Liver (tissue), 9 donors: ENCODE results near the gene DOCK8. TPM values are rescaled to one million over a fixed set of nuclear protein-coding genes. Genes with fewer than 3 reads are reported as not detected.

ENCODE experiments used
- DNase-seq: peaks from one replicate; pipeline ENCODE4 v3.0.0-alpha.2; 2017; ENCODE audit warnings: low spot score
- H3K27ac ChIP-seq, 2 donors: one replicate each; pipeline ENCODE4 v1.7.0; 2013; ENCODE audit warnings: inconsistent platforms in 2 of 2, low read length in 2 of 2, control low read depth in 1 of 2, low read depth in 1 of 2, mild to moderate bottlenecking in 1 of 2
- H3K27me3 ChIP-seq, 4 donors: one replicate each; pipeline versions ENCODE4 v1.6.1 to v1.7.0; 2013; ENCODE audit warnings: low read length in 3 of 4, inconsistent platforms in 1 of 4, mild to moderate bottlenecking in 1 of 4, moderate library complexity in 1 of 4; ENCODE audit not compliant: control insufficient read depth in 4 of 4, insufficient read depth in 4 of 4
- H3K36me3 ChIP-seq, 4 donors: one replicate each; pipeline versions ENCODE4 v1.6.1 to v1.7.0; 2013; ENCODE audit warnings: low read length in 3 of 4, mild to moderate bottlenecking in 3 of 4, low read depth in 1 of 4, moderate library complexity in 1 of 4; ENCODE audit not compliant: control insufficient read depth in 4 of 4, insufficient read depth in 3 of 4
- H3K4me1 ChIP-seq, 4 donors: one replicate each; pipeline versions ENCODE4 v1.6.1 to v1.7.0; 2013; ENCODE audit warnings: low read length in 3 of 4, mild to moderate bottlenecking in 3 of 4, moderate library complexity in 1 of 4; ENCODE audit not compliant: control insufficient read depth in 4 of 4, insufficient read depth in 4 of 4
- H3K4me3 ChIP-seq, 3 donors: one replicate each; pipeline versions ENCODE4 v1.6.1 to v1.7.0; 2013; ENCODE audit warnings: low read length in 3 of 3, control low read depth in 1 of 3, low read depth in 1 of 3, mild to moderate bottlenecking in 1 of 3
- H3K9ac ChIP-seq, 2 donors: one replicate each; pipeline ENCODE4 v1.7.0; 2013; ENCODE audit warnings: low read length in 2 of 2, mild to moderate bottlenecking in 2 of 2, moderate library complexity in 2 of 2, control low read depth in 1 of 2, low read depth in 1 of 2
- H3K9me3 ChIP-seq, 4 donors: one replicate each; pipeline versions ENCODE4 v1.6.1 to v1.7.0; 2013; ENCODE audit warnings: low read length in 3 of 4; ENCODE audit not compliant: control insufficient read depth in 4 of 4
- EGR1 ChIP-seq, 2 donors: IDR thresholded peaks; 2 replicates each; pipeline ENCODE4 v1.6.1; 2016 to 2018; ENCODE audit warnings: antibody characterized with exemption in 2 of 2, low read depth in 2 of 2
- FOXA1 ChIP-seq: IDR thresholded peaks from 2 replicates; pipeline ENCODE4 v1.6.1; 2016; ENCODE audit warnings: antibody characterized with exemption
- FOXA2 ChIP-seq: IDR thresholded peaks from 2 replicates; pipeline ENCODE4 v1.6.1; 2016; ENCODE audit warnings: antibody characterized with exemption
- GABPA ChIP-seq, 2 donors: IDR thresholded peaks in 1 of 2; conservative IDR thresholded peaks in 1 of 2; 2 replicates each; pipeline ENCODE4 v1.6.1; 2016; ENCODE audit warnings: antibody characterized with exemption in 2 of 2, mild to moderate bottlenecking in 1 of 2, moderate library complexity in 1 of 2
- HNF4A ChIP-seq, 2 donors: conservative IDR thresholded peaks; 2 replicates each; pipeline ENCODE4 v1.6.1; 2016; ENCODE audit warnings: antibody characterized with exemption in 2 of 2, mild to moderate bottlenecking in 2 of 2
- HNF4G ChIP-seq: IDR thresholded peaks from 2 replicates; pipeline ENCODE4 v1.6.1; 2016; ENCODE audit warnings: antibody characterized with exemption
- JUND ChIP-seq, 2 donors: IDR thresholded peaks; 2 replicates each; pipeline ENCODE4 v1.6.1; 2016; ENCODE audit warnings: antibody characterized with exemption in 2 of 2
- NR2F2 ChIP-seq: IDR thresholded peaks from 2 replicates; pipeline ENCODE4 v1.6.1; 2016; ENCODE audit warnings: antibody characterized with exemption
- RAD21 ChIP-seq, 2 donors: IDR thresholded peaks; 2 replicates each; pipeline ENCODE4 v1.6.1; 2016; ENCODE audit warnings: antibody characterized with exemption in 2 of 2, mild to moderate bottlenecking in 2 of 2
- RXRA ChIP-seq, 2 donors: IDR thresholded peaks; 2 replicates each; pipeline ENCODE4 v1.6.1; 2017 to 2018; ENCODE audit warnings: antibody characterized with exemption in 2 of 2, mild to moderate bottlenecking in 1 of 2
- SP1 ChIP-seq: IDR thresholded peaks from 2 replicates; pipeline ENCODE4 v1.6.1; 2018; ENCODE audit warnings: antibody characterized with exemption, mild to moderate bottlenecking
- TAF1 ChIP-seq: conservative IDR thresholded peaks from 2 replicates; pipeline ENCODE4 v1.6.1; 2016; ENCODE audit warnings: antibody characterized with exemption, mild to moderate bottlenecking
- YY1 ChIP-seq: IDR thresholded peaks from 2 replicates; pipeline ENCODE4 v1.6.1; 2016; ENCODE audit warnings: antibody characterized with exemption, mild to moderate bottlenecking
- ZBTB33 ChIP-seq: IDR thresholded peaks from 2 replicates; pipeline ENCODE4 v1.6.1; 2016; ENCODE audit warnings: antibody characterized with exemption
- WGBS: extraction: QIAGEN DNeasy Blood & Tissue Kit; methylation state at CpG from one replicate; pipeline ENCODE4 v1.1.7; 2013; 5-methylcytosine and 5-hydroxymethylcytosine counted together
- polyA plus RNA-seq, 2 donors: library from polyadenylated mRNA; stranded (reverse) in 1 of 2; unstranded in 1 of 2; fragments of 200-250 nt in 1 of 2; fragments of >200 nt in 1 of 2; fragmentation: Nextera tagmentation in 1 of 2; extraction: Ambion mirVana in 1 of 2; gene quantifications; one replicate each; pipeline versions ENCODE4 v1.2.1 to v1.2.3, GENCODE V29; 2013 to 2015
- total RNA-seq, 2 donors: library from RNA; depleted of rRNA; stranded (reverse); fragments of >200 nt; gene quantifications; one replicate each; pipeline ENCODE4 v1.2.3, GENCODE V29; 2014
- TF ChIP-seq, protein P1 (sequence below): IDR thresholded peaks from 2 replicates; pipeline ENCODE4 v1.6.1; 2016; ENCODE audit warnings: antibody characterized with exemption, mild to moderate bottlenecking
- TF ChIP-seq, protein P2 (sequence below): IDR thresholded peaks from 2 replicates; pipeline ENCODE4 v1.6.1; 2016; ENCODE audit warnings: antibody characterized with exemption
- TF ChIP-seq, protein P3 (sequence below): IDR thresholded peaks from 2 replicates; pipeline ENCODE4 v1.6.1; 2016; ENCODE audit warnings: antibody characterized with exemption
- TF ChIP-seq, protein P4 (sequence below): fragments of 150-350 bp; IDR thresholded peaks from 2 replicates; pipeline ENCODE4 v1.5.1; 2017; ENCODE audit warnings: improper control_type of control experiment, low read depth, low read length; ENCODE audit not compliant: missing input control
- donor health status: healthy.
- donor health status: healthy.
- donor health status: healthy.
- donor health status: healthy.
- donor health status: healthy.

Gene DOCK8
- total and polyA plus RNA-seq, 4 donors = 3.8 to 22.6 (median 7.4) TPM

DNA sequence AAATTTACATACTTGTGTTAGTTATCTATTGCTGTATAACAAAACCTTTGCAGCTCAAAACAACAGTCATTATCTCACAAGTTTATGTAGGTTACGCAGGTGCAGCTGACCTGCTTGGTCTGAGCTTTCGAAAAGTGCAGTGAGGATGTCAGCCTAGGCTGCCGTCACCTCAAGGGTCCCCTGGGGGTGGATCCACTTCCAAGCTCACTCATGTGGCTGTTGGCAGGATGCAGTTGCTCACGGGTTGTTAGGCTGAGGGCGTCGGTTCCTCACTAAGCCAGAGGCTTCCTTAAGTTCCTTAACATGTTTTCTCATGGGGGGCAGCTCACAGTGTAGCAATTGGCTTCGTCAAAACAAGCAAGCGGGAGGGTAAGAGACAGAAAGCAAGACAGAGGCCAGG lies 139.8 kb downstream of the DOCK8 start (continued):
- TF ChIP-seq, protein P1, sequence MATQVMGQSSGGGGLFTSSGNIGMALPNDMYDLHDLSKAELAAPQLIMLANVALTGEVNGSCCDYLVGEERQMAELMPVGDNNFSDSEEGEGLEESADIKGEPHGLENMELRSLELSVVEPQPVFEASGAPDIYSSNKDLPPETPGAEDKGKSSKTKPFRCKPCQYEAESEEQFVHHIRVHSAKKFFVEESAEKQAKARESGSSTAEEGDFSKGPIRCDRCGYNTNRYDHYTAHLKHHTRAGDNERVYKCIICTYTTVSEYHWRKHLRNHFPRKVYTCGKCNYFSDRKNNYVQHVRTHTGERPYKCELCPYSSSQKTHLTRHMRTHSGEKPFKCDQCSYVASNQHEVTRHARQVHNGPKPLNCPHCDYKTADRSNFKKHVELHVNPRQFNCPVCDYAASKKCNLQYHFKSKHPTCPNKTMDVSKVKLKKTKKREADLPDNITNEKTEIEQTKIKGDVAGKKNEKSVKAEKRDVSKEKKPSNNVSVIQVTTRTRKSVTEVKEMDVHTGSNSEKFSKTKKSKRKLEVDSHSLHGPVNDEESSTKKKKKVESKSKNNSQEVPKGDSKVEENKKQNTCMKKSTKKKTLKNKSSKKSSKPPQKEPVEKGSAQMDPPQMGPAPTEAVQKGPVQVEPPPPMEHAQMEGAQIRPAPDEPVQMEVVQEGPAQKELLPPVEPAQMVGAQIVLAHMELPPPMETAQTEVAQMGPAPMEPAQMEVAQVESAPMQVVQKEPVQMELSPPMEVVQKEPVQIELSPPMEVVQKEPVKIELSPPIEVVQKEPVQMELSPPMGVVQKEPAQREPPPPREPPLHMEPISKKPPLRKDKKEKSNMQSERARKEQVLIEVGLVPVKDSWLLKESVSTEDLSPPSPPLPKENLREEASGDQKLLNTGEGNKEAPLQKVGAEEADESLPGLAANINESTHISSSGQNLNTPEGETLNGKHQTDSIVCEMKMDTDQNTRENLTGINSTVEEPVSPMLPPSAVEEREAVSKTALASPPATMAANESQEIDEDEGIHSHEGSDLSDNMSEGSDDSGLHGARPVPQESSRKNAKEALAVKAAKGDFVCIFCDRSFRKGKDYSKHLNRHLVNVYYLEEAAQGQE = no peak
- TF ChIP-seq RAD21 (IDR thresholded peaks at IDR 0.05) = no peak
- TF ChIP-seq FOXA1 = no peak
- no peak for TF ChIP-seq JUND (IDR thresholded peaks at IDR 0.05)
- TF ChIP-seq EGR1 (IDR thresholded peaks at IDR 0.05; ENCODE audit: low read depth in 2 of 2) = no peak
- no peak for TF ChIP-seq ZBTB33

DNA sequence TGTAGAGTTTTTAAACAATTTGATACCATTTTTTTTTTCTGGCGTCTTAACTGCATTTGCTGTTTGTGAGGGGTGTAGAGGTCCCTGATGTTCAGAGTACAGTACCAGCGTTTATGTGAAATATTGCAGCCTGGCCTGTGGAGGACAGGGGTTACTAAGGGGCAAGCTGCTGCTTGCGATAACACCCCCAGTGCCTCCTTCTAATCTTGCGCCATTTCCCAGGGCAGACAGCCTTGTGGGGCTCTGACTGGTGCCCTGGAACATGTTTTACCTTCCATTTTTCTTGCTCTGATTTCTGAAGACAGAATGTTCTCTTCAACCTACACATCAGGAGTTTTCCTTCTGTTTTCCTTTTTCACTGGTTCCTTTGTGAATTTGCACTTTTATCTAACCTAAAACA lies 142.9 kb downstream of the DOCK8 start:
- H3K27ac ChIP-seq = no peak overlapping the region
- no peak for TF ChIP-seq RAD21 (IDR thresholded peaks at IDR 0.05)
- no peak for TF ChIP-seq EGR1 (IDR thresholded peaks at IDR 0.05; ENCODE audit: low read depth in 2 of 2)
- no peak for TF ChIP-seq YY1
- TF ChIP-seq, protein P2, sequence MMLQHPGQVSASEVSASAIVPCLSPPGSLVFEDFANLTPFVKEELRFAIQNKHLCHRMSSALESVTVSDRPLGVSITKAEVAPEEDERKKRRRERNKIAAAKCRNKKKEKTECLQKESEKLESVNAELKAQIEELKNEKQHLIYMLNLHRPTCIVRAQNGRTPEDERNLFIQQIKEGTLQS = no peak
- no peak for TF ChIP-seq FOXA1
- no peak for TF ChIP-seq RXRA (IDR thresholded peaks at IDR 0.05)
- TF ChIP-seq, protein P3, sequence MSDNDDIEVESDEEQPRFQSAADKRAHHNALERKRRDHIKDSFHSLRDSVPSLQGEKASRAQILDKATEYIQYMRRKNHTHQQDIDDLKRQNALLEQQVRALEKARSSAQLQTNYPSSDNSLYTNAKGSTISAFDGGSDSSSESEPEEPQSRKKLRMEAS = no peak
- no peak for TF ChIP-seq FOXA2
- TF ChIP-seq SP1 = no peak
- TF ChIP-seq HNF4G = no peak
- no peak for TF ChIP-seq HNF4A (conservative IDR thresholded peaks at IDR 0.05)
- TF ChIP-seq ZBTB33 = no peak
- TF ChIP-seq GABPA (IDR thresholded peaks at IDR 0.05 in 1 of 2, conservative IDR thresholded peaks at IDR 0.05 in 1 of 2) = no peak
- TF ChIP-seq, protein P1 = no peak
- no peak for TF ChIP-seq TAF1
- TF ChIP-seq, protein P4, sequence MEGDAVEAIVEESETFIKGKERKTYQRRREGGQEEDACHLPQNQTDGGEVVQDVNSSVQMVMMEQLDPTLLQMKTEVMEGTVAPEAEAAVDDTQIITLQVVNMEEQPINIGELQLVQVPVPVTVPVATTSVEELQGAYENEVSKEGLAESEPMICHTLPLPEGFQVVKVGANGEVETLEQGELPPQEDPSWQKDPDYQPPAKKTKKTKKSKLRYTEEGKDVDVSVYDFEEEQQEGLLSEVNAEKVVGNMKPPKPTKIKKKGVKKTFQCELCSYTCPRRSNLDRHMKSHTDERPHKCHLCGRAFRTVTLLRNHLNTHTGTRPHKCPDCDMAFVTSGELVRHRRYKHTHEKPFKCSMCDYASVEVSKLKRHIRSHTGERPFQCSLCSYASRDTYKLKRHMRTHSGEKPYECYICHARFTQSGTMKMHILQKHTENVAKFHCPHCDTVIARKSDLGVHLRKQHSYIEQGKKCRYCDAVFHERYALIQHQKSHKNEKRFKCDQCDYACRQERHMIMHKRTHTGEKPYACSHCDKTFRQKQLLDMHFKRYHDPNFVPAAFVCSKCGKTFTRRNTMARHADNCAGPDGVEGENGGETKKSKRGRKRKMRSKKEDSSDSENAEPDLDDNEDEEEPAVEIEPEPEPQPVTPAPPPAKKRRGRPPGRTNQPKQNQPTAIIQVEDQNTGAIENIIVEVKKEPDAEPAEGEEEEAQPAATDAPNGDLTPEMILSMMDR = no peak
- no peak for TF ChIP-seq NR2F2
- no peak for TF ChIP-seq JUND (IDR thresholded peaks at IDR 0.05)
- DNase-seq = no peak
- H3K9me3 ChIP-seq = no peaks in the 10 kb centered on the region
- H3K36me3 ChIP-seq = no peaks in the 10 kb centered on the region
- WGBS = 72% methylated on average over 4 of the region's 4 CpGs
- H3K4me3 ChIP-seq = no peak overlapping the region
- no peaks in the 10 kb centered on the region for H3K27me3 ChIP-seq
- no peak overlapping the region for H3K9ac ChIP-seq
- no peaks in the 10 kb centered on the region for H3K4me1 ChIP-seq
